ENCODE measurements around the gene SPEM3.

The SPEM3 gene

DNA sequence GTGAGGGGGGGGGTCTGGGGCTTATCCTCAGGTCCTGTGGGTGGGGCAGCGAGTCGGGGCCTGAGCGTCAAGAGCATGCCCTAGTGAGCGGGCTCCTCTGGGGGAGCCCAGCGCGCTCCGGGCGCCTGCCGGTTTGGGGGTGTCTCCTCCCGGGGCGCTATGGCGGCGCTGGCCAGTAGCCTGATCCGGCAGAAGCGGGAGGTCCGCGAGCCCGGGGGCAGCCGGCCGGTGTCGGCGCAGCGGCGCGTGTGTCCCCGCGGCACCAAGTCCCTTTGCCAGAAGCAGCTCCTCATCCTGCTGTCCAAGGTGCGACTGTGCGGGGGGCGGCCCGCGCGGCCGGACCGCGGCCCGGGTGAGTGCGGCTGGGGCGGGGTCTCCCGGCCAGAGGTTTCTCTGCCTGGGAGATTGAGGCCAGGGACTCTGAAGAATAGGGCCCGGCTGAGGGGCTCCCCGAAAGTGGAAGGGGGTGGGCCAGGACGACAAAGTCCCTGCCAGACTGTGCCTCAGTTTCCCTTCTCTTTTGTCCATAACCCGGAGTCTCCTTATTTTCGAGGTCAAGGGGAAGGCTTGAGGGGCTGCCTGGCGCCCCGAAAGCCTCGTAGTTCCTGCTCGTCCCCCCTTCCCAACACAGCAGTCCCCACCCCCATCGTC, 10.9 kb downstream of the SPEM3 start, which contains the start of gene FGF11:
Gene FGF11 (plus strand): TSS at position 51 of the 651 bp plus-strand sequence. CDS start 109 bp downstream, at position 160.
- H3K4me3 ChIP-seq (ENCODE audit: low read length), result peak within 1 kb of the TSS; percentile 86
- peaks cover 75% of the 10 kb centered on the region for H3K27me3 ChIP-seq (ENCODE audit: insufficient read depth, low read length)
- peak within 1 kb of the TSS; percentile 96 for H3K27ac ChIP-seq (ENCODE audit: low read length)
- peaks cover 31% of the 10 kb centered on the region; the same call in 1 of the 2 replicates for H3K4me1 ChIP-seq (ENCODE audit: insufficient read depth, low read length)
- peak within 1 kb of the TSS; percentile 92 for H3K9ac ChIP-seq (ENCODE audit: low read depth, low read length)
- no peaks in the 10 kb centered on the region for H3K9me3 ChIP-seq (ENCODE audit: insufficient read depth, low read depth, low read length)
- H3K36me3 ChIP-seq (ENCODE audit: insufficient read depth, low read depth, low read length), result no peaks in the 10 kb centered on the region

GRCh38 chr17:7440113-7440833, 11.6 kb downstream of the SPEM3 start:
- Histone ChIP-seq H3K27ac (ENCODE audit: low read length) (peak overlapping the region; percentile 96), H3K9me3 (ENCODE audit: insufficient read depth, low read depth, low read length) (no peaks in the 10 kb centered on the region), H3K4me1 (ENCODE audit: insufficient read depth, low read length) (peaks cover 33% of the 10 kb centered on the region; the same call in 1 of the 2 replicates), H3K9ac (ENCODE audit: low read depth, low read length) (peak overlapping the region; percentile 92), H3K27me3 (ENCODE audit: insufficient read depth, low read length) (peaks cover 76% of the 10 kb centered on the region), H3K4me3 (ENCODE audit: low read length) (peak overlapping the region; percentile 86), H3K36me3 (ENCODE audit: insufficient read depth, low read depth, low read length) (no peaks in the 10 kb centered on the region)

- peak overlapping the region; percentile 92; the same call in 1 of the 2 replicates for H3K9ac ChIP-seq (ENCODE audit: low read depth, low read length)
Measured at GRCh38 chr17:7440834-7441195, 12.2 kb downstream of the SPEM3 start.

DNA sequence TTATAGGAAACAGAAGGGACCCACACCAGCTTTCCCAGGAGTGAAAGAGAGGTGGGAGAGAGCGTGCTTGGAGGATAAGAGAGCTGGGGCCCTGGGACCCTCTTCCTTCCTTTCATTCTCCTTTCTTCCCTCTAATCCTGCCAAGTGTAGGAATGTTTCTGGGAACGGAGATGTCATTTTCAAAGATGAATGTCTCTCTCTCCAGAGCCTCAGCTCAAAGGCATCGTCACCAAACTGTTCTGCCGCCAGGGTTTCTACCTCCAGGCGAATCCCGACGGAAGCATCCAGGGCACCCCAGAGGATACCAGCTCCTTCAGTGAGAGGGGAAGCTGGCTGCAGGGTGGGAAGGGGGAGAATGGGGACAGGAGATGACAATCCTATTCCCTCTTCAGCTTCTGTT, 12.6 kb downstream of the SPEM3 start:
- H3K4me1 ChIP-seq (ENCODE audit: insufficient read depth, low read length), result peaks cover 31% of the 10 kb centered on the region; the same call in 1 of the 2 replicates
- no peaks in the 10 kb centered on the region for H3K9me3 ChIP-seq (ENCODE audit: insufficient read depth, low read depth, low read length)
- H3K9ac ChIP-seq (ENCODE audit: low read depth, low read length), result peak overlapping the region; percentile 92; the same call in 1 of the 2 replicates
- H3K27ac ChIP-seq (ENCODE audit: low read length), result no peak overlapping the region
- peaks cover 67% of the 10 kb centered on the region for H3K27me3 ChIP-seq (ENCODE audit: insufficient read depth, low read length)
- H3K36me3 ChIP-seq (ENCODE audit: insufficient read depth, low read depth, low read length), result no peaks in the 10 kb centered on the region
- H3K4me3 ChIP-seq (ENCODE audit: low read length), result peak overlapping the region; percentile 86

More at GRCh38 chr17:7440834-7441195, 12.2 kb downstream of the SPEM3 start:
- Histone ChIP-seq H3K36me3 (ENCODE audit: insufficient read depth, low read depth, low read length) (no peaks in the 10 kb centered on the region), H3K4me1 (ENCODE audit: insufficient read depth, low read length) (peaks cover 33% of the 10 kb centered on the region; the same call in 1 of the 2 replicates), H3K27ac (ENCODE audit: low read length) (peak overlapping the region; percentile 96), H3K4me3 (ENCODE audit: low read length) (peak overlapping the region; percentile 86), H3K27me3 (ENCODE audit: insufficient read depth, low read length) (peaks cover 71% of the 10 kb centered on the region), H3K9me3 (ENCODE audit: insufficient read depth, low read depth, low read length) (no peaks in the 10 kb centered on the region)

GRCh38 chr17:7442142-7442541, 13.5 kb downstream of the SPEM3 start:
- H3K27me3 ChIP-seq (ENCODE audit: insufficient read depth, low read length), result peaks cover 67% of the 10 kb centered on the region

DNA sequence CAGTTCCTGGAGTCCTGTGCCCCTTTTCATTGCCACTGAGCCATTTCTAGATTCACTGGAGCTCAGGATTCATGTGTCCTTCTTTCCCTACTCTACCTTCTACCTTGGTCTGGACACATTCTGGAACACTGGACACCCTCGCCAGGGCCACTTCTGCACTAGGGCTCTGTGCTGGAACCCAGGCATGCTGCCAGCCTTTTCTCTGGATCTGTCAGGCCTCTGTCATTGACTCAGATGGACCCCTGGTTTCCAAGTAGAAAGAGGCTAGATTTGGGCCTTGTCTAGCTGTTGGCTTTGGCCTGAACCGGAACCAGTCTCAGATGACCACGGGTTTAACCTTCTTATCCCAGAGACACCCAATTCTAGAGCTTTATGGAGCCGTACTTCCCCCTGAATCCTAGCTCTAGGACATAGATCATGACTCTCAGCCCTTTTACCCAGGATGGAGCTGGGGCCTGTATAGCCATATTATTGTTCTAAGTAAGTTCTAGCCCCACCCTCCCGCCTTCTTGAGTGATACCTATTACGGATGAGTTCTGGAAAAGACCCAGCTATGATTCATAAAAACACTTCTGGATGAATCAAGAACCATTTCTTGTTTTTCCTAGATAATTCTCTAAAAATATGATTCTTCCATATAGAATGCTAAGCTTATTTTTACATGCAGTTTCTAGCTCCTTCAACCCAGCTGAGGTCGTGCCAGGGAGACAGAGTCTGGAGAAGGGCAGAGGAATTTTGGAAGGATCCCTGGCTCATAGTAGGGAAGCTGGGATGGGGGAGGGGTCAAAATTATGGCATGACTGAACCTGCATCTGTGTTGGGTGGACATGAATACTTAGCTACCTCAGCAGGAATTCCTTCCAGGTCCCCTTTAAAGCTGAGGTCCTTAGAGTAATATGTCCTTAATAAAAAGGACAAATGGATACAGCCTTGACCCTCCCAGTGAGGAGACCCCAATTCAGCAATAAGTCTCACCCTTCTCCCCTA, 15.1 kb downstream of the SPEM3 start:
- peaks cover 24% of the 10 kb centered on the region; the same call in 1 of the 2 replicates for H3K4me1 ChIP-seq (ENCODE audit: insufficient read depth, low read length)
- peak overlapping the region; percentile 65; the same call in 1 of the 2 replicates for H3K4me3 ChIP-seq (ENCODE audit: low read length)

More at GRCh38 chr17:7442142-7442541, 13.5 kb downstream of the SPEM3 start:
- no peak overlapping the region for H3K9ac ChIP-seq (ENCODE audit: low read depth, low read length)
- H3K9me3 ChIP-seq (ENCODE audit: insufficient read depth, low read depth, low read length), result no peaks in the 10 kb centered on the region
- H3K27ac ChIP-seq (ENCODE audit: low read length), result no peak overlapping the region
- peaks cover 33% of the 10 kb centered on the region; the same call in 1 of the 2 replicates for H3K4me1 ChIP-seq (ENCODE audit: insufficient read depth, low read length)
- no peak overlapping the region for H3K4me3 ChIP-seq (ENCODE audit: low read length)
- H3K36me3 ChIP-seq (ENCODE audit: insufficient read depth, low read depth, low read length), result no peaks in the 10 kb centered on the region

GRCh38 chr17:7444682-7445618, 16.3 kb downstream of the SPEM3 start, which contains the start of gene CHRNB1:
Gene CHRNB1, plus strand, starts transcription at chr17:7445061. Its CDS starts 67 bp downstream, at chr17:7445128.
- Histone ChIP-seq H3K27ac (ENCODE audit: low read length) (no peak within 1 kb of the TSS), H3K9ac (ENCODE audit: low read depth, low read length) (peak within 1 kb of the TSS; percentile 60; the same call in 1 of the 2 replicates)

More for the DNA sequence above, 15.1 kb downstream of the SPEM3 start:
- Histone ChIP-seq H3K9ac (ENCODE audit: low read depth, low read length) (no peak overlapping the region), H3K27ac (ENCODE audit: low read length) (no peak overlapping the region), H3K27me3 (ENCODE audit: insufficient read depth, low read length) (peaks cover 56% of the 10 kb centered on the region), H3K9me3 (ENCODE audit: insufficient read depth, low read depth, low read length) (no peaks in the 10 kb centered on the region), H3K36me3 (ENCODE audit: insufficient read depth, low read depth, low read length) (no peaks in the 10 kb centered on the region)

GRCh38 chr17:7445619-7445968, 16.9 kb downstream of the SPEM3 start:
- H3K36me3 ChIP-seq (ENCODE audit: insufficient read depth, low read depth, low read length), result no peaks in the 10 kb centered on the region
- H3K4me1 ChIP-seq (ENCODE audit: insufficient read depth, low read length), result peaks cover 20% of the 10 kb centered on the region; the same call in 1 of the 2 replicates
- H3K4me3 ChIP-seq (ENCODE audit: low read length), result peak overlapping the region; percentile 65
- no peak overlapping the region for H3K27ac ChIP-seq (ENCODE audit: low read length)
- no peaks in the 10 kb centered on the region for H3K9me3 ChIP-seq (ENCODE audit: insufficient read depth, low read depth, low read length)
- H3K9ac ChIP-seq (ENCODE audit: low read depth, low read length), result peak overlapping the region; percentile 45; the same call in 1 of the 2 replicates
- H3K27me3 ChIP-seq (ENCODE audit: insufficient read depth, low read length), result peaks cover 45% of the 10 kb centered on the region

More at GRCh38 chr17:7444682-7445618, 16.3 kb downstream of the SPEM3 start, which contains the start of gene CHRNB1:
- H3K4me3 ChIP-seq (ENCODE audit: low read length), result peak within 1 kb of the TSS; percentile 65
- peaks cover 20% of the 10 kb centered on the region; the same call in 1 of the 2 replicates for H3K4me1 ChIP-seq (ENCODE audit: insufficient read depth, low read length)
- no peaks in the 10 kb centered on the region for H3K36me3 ChIP-seq (ENCODE audit: insufficient read depth, low read depth, low read length)
- no peaks in the 10 kb centered on the region for H3K9me3 ChIP-seq (ENCODE audit: insufficient read depth, low read depth, low read length)
- peaks cover 45% of the 10 kb centered on the region for H3K27me3 ChIP-seq (ENCODE audit: insufficient read depth, low read length)

DNA sequence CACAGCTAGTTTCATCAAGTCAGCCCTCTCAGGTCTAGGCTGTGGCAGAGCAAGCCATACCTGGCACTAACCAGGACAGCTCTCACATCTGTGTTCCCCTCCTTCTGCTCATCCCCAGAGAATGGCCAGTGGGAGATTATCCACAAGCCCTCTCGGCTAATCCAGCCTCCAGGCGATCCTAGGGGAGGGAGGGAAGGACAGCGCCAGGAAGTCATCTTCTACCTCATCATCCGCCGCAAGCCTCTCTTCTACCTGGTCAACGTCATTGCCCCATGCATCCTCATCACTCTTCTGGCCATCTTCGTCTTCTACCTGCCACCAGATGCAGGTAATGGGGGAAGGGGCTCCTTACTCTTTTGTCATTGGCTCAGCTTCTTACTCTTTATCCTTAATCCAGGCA, 19.8 kb downstream of the SPEM3 start:
- Histone ChIP-seq H3K27me3 (ENCODE audit: insufficient read depth, low read length) (peaks cover 26% of the 10 kb centered on the region), H3K27ac (ENCODE audit: low read length) (no peak overlapping the region), H3K9ac (ENCODE audit: low read depth, low read length) (no peak overlapping the region), H3K36me3 (ENCODE audit: insufficient read depth, low read depth, low read length) (no peaks in the 10 kb centered on the region), H3K4me3 (ENCODE audit: low read length) (no peak overlapping the region), H3K9me3 (ENCODE audit: insufficient read depth, low read depth, low read length) (no peaks in the 10 kb centered on the region), H3K4me1 (ENCODE audit: insufficient read depth, low read length) (peaks cover 8% of the 10 kb centered on the region; the same call in 1 of the 2 replicates)

- Histone ChIP-seq H3K4me3 (ENCODE audit: low read length) (no peak overlapping the region), H3K27me3 (ENCODE audit: insufficient read depth, low read length) (no peaks in the 10 kb centered on the region), H3K9me3 (ENCODE audit: insufficient read depth, low read depth, low read length) (no peaks in the 10 kb centered on the region), H3K27ac (ENCODE audit: low read length) (no peak overlapping the region), H3K4me1 (ENCODE audit: insufficient read depth, low read length) (peaks cover 4% of the 10 kb centered on the region; the same call in 1 of the 2 replicates), H3K9ac (ENCODE audit: low read depth, low read length) (no peak overlapping the region), H3K36me3 (ENCODE audit: insufficient read depth, low read depth, low read length) (peaks cover 5% of the 10 kb centered on the region; the same call in 1 of the 2 replicates)
Measured at GRCh38 chr17:7459961-7460545, 31.4 kb downstream of the SPEM3 start.

All from iPS-20b (cell line).